GM21447 (cell line): ENCODE measurements around the gene CLN6.
"Not testable (repeated sequence)": the region's sequence is repeated elsewhere in the genome, so short reads cannot be mapped to it uniquely, and the experiment has no call there.

ENCODE experiments used
- ATAC-seq: cut with Tn5 transposase; IDR thresholded peaks from one replicate; pipeline ENCODE4 v1.9.1; 2021; ENCODE audit not compliant: unreplicated experiment

The CLN6 gene

DNA sequence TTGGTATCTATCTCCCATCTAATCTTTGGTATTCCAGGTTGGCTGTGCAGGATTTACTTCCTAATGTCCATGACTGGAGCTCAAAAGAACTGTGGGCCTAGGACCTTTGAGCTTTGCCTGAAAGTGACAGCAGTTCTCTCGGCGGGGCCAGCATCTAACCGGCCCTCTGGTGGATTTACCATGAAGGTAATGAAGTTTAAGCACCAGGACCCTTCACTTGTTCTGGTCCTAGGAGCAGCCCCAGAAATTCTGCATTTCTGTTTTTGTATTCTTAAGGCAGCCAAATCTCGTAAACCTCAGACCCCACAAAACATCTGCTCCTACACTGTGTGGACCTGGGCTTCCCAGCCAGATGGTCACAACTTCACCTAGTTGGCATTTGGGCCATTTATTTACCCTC is 37.4 kb downstream of the CLN6 start:
- ATAC-seq = no peak

DNA sequence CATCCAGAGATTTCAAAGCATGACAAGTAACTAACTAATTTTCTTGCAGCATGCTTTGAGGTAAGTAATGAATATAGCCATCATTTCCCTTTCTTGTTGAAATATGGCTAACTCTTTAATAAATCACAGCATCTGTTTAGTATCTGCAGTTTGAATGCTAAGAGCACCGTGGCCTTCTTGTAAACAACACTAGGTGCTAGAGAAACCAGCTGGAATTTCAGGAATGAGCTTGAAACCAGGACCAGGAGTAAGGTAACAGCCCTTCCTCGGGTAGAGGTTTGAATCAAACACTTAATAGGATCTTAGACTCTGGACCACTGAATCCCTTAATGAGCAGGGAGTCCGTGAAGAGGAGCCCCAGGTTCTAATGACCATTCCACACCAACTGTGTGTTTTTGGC is 38.0 kb downstream of the CLN6 start:
- ATAC-seq = no peak

DNA sequence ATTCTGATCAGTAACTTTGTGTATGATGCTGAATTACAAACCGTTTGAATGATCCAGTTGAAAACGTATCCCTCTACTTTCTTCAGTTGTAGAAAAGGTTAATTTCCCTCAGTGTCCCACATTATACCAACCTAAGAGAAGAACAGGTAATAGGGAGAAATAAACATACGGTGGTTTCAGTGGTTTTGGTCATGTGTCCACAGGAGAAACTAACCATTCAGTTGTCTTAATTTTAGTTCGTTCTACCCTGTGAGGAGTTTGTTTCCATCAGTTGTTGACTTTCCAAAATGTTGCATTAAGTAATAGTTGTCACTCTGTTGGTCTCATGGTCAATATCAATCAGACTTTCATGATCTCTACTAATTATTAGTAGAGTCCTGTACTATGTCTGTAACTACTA is 39.5 kb downstream of the CLN6 start:
- ATAC-seq = no peak

DNA sequence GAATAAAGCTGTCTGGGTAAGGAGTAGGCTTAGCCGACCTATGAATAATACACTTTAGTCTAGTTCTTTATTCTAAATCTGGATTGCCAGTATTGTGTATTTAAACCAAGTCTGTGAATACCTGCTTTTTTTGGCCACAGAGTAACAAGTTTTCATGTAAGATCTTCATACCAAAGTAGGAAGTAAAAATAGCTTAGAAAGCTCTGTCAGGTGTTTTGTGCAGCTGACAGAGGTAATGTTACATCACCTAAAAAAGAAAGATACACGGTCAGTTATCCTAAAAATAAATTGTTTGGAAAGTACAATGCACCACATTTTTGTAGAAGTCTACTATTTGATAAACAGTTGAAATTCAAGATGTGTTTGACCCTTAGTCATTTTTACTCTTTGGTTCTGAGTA is 40.9 kb downstream of the CLN6 start:
- ATAC-seq = no peak

DNA sequence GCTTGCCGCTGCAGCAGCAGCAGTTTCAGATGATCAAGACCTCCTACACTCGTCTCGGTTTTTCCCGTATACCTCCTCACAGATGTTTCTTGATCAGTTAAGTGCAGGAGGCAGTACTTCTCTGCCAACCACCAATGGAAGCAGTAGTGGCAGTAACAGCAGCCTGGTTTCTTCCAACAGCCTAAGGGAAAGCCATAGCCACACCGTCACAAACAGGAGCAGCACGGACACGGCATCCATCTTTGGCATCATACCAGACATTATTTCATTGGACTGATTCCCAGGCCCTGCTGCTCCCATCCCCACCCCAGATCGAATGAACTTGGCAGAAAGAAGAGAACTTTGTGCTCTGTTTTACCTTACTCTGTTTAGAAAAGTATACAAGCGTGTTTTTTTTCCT is 42.0 kb downstream of the CLN6 start:
- ATAC-seq = no peak

DNA sequence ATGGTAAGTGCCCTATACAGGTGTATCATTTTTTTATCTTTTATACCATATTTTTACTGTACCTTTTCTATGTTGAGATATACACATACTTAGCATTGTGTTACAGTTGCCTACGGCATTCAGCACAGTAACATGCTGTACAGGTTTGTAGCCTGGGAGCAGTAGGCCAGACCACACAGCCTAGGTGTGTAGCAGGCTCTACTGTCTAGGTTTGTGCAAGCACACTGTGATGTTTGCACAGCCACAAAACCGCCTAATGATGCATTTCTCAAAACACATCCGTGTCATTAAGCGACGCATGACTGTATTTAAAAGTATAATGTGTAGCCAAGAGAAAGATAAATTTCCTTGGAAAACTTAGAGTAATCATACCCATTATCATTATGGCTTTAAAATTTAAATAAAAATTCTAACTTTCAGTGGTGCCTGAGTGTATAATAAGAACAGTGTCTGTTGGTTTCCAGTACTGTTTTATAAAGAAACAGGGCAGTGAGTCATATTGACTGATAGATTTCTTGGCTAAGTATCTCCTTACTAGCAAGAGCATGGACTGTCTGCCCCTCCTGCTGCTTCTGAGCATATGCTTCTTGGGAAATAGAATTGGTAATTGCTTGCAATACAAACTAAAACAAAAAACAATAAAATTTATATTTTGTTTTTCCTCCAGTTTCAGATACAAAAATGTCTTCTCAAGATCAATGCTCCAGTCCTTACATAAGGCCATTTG is 42.7 kb downstream of the CLN6 start:
- no peak for ATAC-seq

DNA sequence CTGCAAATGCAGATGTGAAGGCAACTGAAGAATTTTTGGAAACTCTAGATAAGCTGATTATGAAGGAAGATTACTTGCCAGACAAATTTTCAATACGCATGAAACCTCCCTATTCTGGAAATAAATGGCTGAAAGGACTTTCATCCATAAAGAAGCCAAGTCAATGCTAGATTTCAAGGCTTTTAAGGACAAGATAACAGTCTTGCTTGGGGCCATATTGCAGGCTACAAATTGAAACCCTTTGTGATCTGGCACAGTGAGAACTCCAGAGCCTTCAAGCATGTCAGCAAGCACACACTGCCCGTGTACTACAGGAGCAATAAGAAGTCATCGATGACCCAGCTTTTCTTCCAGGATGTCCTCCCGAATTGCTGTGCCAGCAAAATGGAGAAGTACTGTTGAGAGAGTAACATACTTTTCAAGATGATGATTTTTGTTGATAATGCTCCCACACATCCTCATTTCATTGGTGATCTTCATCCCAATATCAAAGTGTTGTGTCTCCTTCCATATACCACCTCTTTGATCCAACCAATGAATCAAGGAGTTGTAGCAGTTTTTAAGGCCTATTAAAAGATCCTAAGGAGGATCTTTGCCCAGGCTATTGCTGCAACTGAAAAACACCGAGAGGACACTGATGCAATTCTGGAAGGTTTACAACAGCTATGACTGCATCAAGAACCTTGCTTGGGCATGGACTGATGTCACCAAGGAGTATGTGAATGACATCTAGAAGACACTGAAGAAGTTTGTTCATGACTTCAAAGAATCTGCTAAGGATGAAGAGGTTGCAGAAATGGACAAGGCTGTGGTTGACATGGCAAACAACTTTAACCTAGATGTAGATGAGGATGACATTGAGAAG is 44.7 kb downstream of the CLN6 start:
- no peak for ATAC-seq

DNA sequence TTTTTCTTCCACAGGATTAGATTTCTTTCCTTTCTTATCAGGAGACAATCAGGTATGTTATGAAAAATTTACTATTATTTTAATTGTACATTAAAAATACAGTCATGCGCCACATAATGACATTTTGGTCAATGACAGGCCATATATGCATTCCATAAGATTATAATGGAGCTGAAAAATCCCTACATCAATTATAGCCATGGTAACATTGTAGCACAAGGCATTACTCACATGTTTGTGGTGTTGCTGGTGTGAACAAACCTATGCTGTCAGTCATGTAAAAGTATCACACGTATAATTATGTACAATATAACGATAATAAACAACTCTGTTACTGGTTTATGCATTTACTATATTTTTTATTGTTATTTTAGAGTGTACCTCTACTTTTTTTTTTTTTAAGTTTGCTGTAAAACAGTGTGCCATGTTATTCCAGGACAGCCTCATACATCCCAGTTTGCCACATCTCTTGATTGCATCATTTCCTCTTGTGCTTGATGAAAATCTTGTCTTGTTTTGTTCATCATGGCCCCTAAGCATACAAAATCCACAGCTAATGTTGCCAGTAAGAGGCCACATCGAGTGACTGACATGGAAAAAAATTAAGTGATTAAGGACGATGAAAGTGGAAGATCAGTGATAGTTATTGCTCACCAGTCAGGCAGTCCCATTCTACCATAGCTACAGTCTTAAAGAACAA is 45.8 kb downstream of the CLN6 start:
- ATAC-seq = no peak

DNA sequence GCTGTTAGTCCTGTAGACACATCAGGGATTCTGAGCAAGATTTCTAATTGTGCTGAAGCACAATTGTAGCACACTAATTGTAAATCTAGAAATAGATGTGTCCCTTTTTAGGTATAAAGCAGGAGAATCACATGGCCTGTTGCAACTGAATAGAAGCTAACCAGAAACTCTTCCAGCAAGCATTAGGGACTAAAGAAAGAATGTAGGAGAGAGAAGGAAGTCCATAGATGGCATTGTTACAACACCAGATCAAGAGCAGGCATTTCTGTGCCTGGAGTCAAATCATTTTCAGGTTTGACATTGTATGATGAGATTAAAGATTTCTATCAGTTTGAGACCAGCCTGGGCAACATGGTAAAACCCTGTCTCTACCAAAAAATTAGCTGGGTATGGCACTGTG is 51.8 kb downstream of the CLN6 start:
- no peak for ATAC-seq

DNA sequence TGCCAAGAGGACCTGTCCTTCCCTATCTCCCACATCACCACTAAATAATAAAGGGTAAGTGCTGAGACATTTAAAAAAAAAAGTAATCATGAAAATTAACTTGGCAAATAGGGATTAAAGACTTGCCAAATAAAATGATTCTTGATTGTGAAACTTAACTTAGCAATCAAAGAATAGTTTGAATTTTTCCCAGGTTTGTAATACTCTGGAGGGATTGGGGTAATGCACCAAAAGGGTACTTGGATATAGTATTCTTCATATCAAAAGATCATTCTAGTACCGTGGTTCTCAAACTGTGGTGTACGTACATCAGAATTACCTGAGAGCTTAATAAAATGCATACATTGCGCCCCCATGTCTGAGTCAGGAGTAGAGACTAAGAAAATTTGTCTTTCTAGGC is 52.9 kb downstream of the CLN6 start:
- no peak for ATAC-seq

DNA sequence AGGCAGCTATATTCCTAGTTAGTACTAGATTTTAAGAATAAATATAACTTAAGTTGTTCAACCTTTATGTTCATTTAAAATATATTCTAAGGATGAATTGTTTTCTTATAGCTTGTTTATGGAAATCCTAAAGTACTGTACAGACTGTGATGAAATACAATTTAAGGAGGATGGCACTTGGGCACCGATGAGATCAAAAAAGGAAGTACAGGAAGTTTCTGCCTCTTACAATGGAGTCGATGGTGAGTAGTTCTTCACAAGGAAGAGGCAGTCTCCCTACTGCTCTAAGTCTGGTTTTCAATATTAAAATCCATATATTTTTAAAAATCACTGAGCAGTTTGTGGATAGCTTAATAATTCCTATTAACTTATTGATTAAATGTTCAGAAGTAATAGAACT is 54.0 kb downstream of the CLN6 start:
- no peak for ATAC-seq

DNA sequence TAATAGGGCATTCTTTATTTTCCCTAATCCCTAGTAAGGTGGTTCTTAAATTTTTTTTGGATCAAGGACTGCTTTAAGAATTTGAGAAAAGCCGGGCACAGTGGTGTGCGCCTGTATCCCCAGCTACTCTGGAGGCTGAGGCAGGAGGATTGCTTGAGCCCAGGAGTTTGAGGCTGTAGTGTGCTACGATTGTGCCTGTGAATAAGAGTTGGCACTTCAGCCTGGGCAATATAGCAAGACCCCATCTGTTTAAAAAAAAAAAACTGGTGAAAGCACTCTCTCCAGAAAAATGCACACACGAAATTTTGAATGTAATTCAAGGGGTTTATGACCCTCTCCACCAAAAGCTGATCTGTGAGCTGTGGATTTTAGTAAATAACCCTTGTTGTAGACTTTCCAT is 56.4 kb downstream of the CLN6 start:
- ATAC-seq = no peak

DNA sequence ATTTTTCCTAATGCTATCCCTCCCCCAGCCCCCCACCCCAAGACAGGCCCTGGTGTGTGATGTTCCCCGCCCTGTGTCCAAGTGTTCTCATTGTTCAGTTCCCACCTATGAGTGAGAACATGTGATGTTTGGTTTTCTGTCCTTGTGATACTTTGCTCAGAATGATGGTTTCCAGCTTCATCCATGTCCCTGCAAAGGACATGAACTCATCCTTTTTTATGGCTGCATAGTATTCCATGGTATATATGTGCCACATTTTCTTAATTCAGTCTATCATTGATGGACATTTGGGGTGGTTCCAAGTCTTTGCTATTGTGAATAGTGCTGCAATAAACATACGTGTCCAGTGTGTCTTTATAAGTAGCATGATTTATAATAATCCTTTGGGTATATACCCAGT is 57.5 kb downstream of the CLN6 start:
- not testable (repeated sequence) for ATAC-seq

DNA sequence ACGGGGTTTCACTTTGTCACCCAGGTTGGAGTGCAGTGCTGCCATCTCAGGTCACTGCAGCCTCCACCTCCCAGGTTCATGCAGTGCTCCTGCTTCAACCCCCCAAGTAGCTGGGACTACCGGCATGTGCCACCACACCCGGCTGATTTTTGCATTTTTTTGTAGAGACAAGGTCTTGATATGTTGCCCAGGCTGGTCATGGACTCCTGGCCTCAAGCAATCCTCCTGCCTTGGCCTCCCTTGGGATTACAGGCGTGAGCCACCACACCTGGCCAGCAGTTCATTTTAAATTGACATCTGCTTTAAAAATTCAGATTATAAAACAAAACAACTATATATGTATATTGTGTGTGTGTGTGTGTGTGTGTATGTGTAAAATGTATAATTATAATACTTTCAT is 62.7 kb downstream of the CLN6 start:
- no peak for ATAC-seq

DNA sequence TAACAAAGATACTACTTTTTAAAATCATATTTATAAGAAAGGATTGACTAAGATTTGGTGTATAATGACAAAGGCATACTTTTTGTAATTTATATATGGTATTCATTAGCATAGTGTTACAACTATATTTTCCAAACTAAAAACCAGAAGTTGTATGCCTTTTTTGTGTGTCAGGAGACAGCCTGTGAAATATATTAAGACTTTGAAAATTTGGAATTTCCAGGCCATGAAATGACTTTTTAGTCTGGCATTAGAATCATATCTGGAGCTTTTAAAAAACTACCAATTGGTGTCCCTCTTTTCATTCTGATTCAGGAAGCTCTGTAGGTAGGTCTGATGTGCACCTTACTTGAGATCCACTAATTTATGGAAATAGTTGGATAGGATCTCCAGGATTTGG is 66.3 kb downstream of the CLN6 start:
- ATAC-seq = no peak

DNA sequence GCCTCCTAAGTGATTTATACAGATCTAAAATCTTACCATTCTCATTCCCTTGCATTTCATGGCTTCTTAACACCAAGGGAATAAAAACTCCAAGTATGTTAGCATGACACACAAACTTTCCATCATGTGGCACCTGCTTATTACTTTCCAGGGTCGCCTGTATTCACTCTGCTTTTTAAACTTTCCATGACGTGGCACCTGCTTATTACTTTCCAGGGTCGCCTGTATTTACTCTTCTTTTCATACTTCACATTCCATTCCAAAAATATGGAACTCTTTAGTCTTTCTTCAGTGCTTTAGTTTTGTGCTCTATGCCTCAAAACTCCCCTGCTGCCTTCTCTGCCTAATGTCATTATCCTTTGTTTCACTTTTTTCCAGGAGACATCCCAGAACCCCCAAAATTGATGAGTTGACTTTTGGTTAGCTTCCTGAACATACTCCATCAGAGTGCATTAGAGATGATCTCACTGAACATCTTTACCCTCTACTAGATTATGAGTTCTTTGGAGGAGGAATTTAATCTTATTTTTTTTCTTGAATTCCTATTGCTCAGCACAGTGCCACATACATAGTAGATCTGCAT is 71.4 kb downstream of the CLN6 start:
- ATAC-seq = no peak

DNA sequence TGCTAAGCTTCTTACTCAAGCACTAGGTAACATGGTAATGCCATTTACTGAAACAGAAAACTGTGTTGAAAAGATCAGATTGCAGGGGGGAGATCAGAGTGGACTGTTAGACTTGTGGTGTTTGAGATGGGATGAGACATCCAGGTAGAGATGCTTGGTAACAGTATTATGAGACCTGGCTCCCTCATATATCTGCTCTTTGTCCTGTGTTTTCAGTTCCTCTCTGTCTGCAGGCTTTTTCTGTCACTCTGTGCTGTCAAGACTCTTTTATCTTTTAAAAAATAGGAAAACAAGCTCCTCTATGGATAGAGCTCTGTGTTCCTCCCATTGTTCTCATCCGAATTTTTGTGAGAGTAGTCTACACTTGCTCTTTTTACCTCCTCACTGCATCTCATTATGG is 72.5 kb downstream of the CLN6 start:
- ATAC-seq = no peak
